Measurements from ENCODE around the gene VPS26B.
"Not testable (repeated sequence)": the region's sequence is repeated elsewhere in the genome, so short reads cannot be mapped to it uniquely, and the experiment has no call there.

VPS26B gene

GRCh38 chr11:134281635-134282034, 57.2 kb downstream of the VPS26B start:
- not testable (repeated sequence) for DNase-seq

- no peak for DNase-seq
Observed at GRCh38 chr11:134282121-134283045, 57.9 kb downstream of the VPS26B start.

DNA sequence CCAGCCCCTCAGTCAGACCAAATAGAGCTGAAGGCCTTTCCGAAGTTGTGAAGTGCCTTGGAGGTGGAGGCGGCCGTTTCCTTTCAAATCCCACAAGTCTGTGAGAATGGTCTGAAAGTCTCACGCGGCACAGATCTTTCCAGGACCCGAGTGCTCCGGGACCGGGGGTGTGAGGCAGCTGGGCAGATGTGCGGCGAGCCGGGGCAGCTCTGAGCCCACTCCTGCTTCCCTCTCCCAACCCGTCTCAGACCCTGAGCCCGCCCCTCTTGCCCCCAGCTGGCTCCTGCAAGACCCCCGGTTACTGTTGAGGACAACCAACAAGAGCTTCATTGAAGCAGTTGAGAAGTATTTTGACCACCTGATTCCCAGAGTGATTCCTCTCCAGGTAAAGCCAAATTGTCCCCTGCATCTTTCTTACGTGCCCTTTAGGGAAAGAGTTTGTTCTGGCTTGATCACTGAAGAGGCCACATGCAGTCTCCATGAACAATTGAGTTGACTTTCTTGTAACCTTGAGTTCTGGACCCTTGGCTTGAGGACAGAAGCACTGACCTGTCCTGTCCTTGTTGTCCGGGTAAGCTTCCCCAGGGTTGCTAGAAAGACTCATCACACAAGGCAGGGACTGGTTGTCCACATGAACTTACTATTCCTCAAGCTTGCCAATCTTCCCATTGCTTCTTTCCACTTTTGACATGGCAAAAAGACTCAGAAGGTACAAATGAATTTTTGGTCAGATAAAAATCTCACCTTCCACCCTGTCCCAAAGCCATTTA, 59.2 kb downstream of the VPS26B start:
- no peak for DNase-seq

DNA sequence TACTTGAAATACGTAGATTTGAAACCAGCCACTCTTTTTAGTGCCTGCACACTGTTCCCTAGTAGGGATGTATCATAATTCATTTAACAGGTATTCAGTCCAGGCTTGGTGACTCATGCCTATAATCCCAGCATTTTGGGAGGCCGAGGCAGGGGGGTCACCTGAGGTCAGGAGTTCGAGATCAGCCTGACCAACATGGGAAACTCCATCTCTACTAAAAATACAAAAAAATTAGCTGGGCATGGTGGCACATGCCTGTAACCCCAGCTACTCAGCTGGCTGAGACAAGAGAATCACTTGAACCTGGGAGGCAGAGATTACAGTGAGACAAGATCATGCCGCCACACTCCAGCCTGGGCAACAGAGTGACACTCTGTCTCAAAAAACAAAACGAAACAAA, 59.9 kb downstream of the VPS26B start:
- not testable (repeated sequence) for DNase-seq

DNA sequence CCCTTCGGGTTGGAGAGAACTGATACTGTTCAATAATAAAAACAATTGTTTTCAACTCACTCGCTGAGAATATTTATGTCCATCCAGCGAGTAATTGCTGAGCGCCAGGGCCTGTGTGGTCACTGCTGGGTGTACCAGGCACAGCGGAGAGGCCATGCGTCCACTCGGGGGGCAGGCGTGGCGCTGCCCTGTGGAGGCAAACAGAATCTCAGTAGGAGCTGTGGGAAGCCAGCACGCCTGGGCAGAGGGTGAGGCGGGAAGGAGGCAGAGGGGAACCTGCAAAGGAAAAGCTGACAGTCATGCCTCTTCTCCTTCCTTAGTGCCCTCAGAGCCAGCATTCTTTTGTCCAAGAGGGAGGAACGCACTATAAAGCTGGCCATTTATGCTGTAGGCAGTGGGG, 63.1 kb downstream of the VPS26B start:
- DNase-seq = no peak

DNA sequence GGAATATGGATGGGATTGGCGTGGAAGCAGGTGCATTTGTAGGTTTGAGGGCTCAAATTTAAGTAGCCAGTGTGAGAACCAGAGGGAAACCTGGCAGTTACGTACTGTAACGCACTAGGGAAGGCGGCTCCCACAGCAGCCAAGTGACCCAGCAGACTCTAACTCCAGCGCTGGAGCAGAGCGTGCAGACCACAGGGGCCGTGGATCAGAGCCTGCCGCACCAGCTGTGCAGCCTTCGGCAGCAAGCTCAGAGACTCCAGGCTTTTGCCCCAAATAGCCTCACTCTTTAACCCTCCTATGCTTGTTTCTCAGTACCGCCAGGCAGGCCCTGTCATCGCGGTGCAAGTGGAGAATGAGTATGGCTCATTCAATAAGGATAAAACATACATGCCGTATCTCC, 64.0 kb downstream of the VPS26B start:
- no peak for DNase-seq

- no peak for DNase-seq
Observed at GRCh38 chr11:134289167-134289566, 64.7 kb downstream of the VPS26B start.

DNA sequence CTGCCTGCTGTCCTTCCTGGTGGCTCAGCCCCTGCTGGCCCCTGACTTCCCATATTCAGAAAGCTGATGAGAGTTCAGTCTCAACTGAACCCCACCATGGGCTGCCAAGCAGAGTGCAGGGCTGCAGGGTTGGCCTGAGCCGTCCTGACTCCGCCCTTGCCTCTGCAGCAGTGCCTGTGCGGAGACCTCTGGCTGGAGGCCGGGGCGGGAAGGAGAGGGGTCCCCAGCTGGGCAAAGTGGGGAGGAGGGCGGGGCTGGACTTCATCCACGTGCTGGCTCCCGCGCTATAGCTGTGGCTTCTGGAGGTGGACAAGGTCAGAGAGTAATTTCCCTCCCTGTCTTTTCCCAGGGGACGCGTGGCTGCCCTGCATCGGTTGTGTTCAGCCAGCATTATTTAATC, 65.3 kb downstream of the VPS26B start:
- no peak for DNase-seq

DNA sequence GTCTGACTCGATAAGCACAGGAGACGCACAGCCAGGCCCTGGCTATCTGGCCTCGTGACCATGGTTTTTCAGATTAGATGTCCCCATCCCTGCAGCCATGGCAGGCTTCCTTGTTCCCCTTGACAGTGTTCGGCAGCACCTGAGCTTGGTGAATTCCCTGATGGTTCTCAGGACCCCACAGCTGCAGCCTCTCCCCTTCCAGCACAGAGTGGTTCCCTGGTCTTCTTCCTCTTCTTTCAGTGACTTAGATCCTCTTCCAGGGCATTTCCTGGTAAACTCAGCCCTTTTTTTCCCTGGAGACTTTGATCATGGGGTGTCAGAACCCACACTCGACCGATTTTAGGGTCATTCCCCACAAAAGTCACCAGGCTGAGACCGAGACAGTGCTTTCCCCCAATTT, 66.2 kb downstream of the VPS26B start:
- no peak for DNase-seq

DNA sequence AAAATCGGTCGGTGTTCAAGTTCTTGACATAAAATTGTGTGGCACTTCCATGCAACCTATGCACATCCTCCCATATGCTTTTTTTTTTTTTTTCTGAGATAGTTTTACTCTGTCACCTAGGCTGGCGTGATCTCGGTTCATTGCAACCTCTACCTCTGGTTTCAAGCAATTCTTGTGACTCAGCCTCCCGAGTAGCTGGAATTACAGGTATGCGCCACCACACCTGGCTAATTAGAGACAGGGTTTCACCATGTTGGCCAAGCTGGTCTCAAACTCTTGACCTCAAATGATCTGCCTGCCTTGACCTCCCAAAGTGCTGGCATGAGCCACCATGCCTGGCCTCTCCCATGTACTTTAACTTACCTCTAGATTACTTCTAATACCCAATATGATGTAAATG, 66.7 kb downstream of the VPS26B start:
- DNase-seq = no peak

- DNase-seq = no peak
Observed at GRCh38 chr11:134292661-134293060, 68.2 kb downstream of the VPS26B start.

- DNase-seq = no peak
Observed at GRCh38 chr11:134293119-134294113, 68.9 kb downstream of the VPS26B start.

GRCh38 chr11:134294664-134295063, 70.2 kb downstream of the VPS26B start:
- no peak for DNase-seq

Measured in anterior cingulate cortex (tissue), 58 donors.